Body of pancreas (tissue), 4 donors: ENCODE results near the gene WWOX. TPM values are rescaled to one million over a fixed set of nuclear protein-coding genes. Genes with fewer than 3 reads are reported as not detected.
A peak's percentile ranks its signal among the peaks of the same experiment; 100 is the strongest.

Experiments used
- ATAC-seq: fragments of 150-250 bp; one replicate; pipeline ENCODE4 v1.9.1; 2016
- DNase-seq, 4 donors: peaks; one replicate each; pipeline ENCODE4 v3.0.0-alpha.2; 2019
- H3K27ac ChIP-seq, 4 donors: fragments of 200-600 bp; sonication (generic); 1 replicate in 3 of 4; 2 replicates in 1 of 4; pipeline versions ENCODE4 v1.5.1 to v1.6.1; 2016 to 2019; ENCODE audit warnings: mild to moderate bottlenecking in 1 of 4, mixed read lengths in 1 of 4, moderate library complexity in 1 of 4
- H3K27me3 ChIP-seq, 2 donors: fragments of 200-600 bp; sonication (generic); one replicate each; pipeline ENCODE4 v1.6.0; 2016; ENCODE audit warnings: mild to moderate bottlenecking in 1 of 2
- H3K36me3 ChIP-seq, 2 donors: fragments of 200-600 bp; sonication (generic); replicated peaks in 1 of 2; 2 replicates each; pipeline ENCODE4 v1.5.1; 2016; ENCODE audit warnings: low read depth in 2 of 2; ENCODE audit not compliant: insufficient read depth in 1 of 2
- H3K4me1 ChIP-seq: fragments of 200-600 bp; sonication (generic); one replicate; pipeline ENCODE4 v1.6.0; 2016
- H3K4me3 ChIP-seq, 2 donors: fragments of 200-600 bp; sonication (generic); 1 replicate in 1 of 2; 2 replicates in 1 of 2; pipeline ENCODE4 v1.5.1; 2016 to 2019
- H3K9me3 ChIP-seq, 3 donors: fragments of 200-600 bp; sonication (generic); 1 replicate in 2 of 3; 2 replicates in 1 of 3; pipeline ENCODE4 v1.5.1; 2016
- CTCF ChIP-seq, 7 experiments: fragments of 450-650 bp in 4 of 7; fragments of 200-600 bp in 3 of 7; sonication (generic) in 3 of 7; IDR thresholded peaks; one replicate each; pipeline ENCODE4 v1.5.1; 2016 to 2019; ENCODE audit warnings: antibody characterized with exemption in 7 of 7
- POLR2A ChIP-seq, 3 donors: fragments of 450-650 bp; IDR thresholded peaks; one replicate each; pipeline ENCODE4 v1.6.1; 2016; ENCODE audit warnings: antibody characterized with exemption in 3 of 3, mild to moderate bottlenecking in 2 of 3
- WGBS, 2 donors: methylation state at CpG; one replicate each; pipeline ENCODE4 v1.1.5; 2017; 5-methylcytosine and 5-hydroxymethylcytosine counted together
- intact Hi-C: fragments of 100-400 bp; cut with DNase I; formaldehyde crosslinking; loops from one replicate; pipeline ENCODE4 v1.15.1; 2023
- total RNA-seq, 2 donors: library from RNA; depleted of rRNA; stranded (reverse); fragments of >200 nt; gene quantifications; one replicate each; pipeline ENCODE4 v1.1.0, GENCODE V29; 2016

Gene WWOX
- total RNA-seq, 2 donors from 2014 or later, result 52.7 to 67.2 TPM

DNA sequence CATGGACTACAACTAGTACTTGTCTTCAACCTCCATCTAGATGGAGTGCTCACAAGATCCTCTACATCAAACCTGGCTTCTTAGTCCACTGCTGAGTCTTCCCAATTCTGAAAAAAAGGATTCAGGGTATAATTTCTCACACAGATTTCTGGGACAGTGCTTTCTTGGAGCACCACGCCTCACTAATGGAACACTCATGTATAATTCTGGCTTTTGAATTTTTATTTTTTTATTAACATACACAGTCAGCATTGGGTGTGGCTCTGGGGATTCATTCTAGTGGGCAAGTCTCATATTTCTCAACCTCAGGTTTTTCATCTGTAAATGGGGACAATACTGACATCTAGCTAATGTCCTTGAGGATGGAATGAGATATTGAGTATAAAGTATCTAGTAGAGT, 696.0 kb downstream of the WWOX start:
- ATAC-seq (no peak), DNase-seq (no peak)
- H3K4me3 ChIP-seq, result no peak overlapping the region
- H3K9me3 ChIP-seq, result no peaks in the 10 kb centered on the region
- H3K36me3 ChIP-seq, result no peaks in the 10 kb centered on the region
- H3K4me1 ChIP-seq, result no peaks in the 10 kb centered on the region
- TF ChIP-seq POLR2A (IDR thresholded peaks at IDR 0.05) (no peak), CTCF (IDR thresholded peaks at IDR 0.05) (no peak)
- no peak overlapping the region for H3K27ac ChIP-seq
- no peaks in the 10 kb centered on the region for H3K27me3 ChIP-seq
- intact Hi-C loops, result no loop called here
- 100% methylated on average over 1 of the region's 1 CpG for WGBS, 2 donors

- DNase-seq, result peak; percentile 20 to 51 (median 31)
- H3K27ac ChIP-seq, result no peak overlapping the region
- 59 to 64% methylated on average over 3 of the region's 3 CpGs for WGBS, 2 donors
- TF ChIP-seq POLR2A (IDR thresholded peaks at IDR 0.05) (no peak), CTCF (IDR thresholded peaks at IDR 0.05) (no peak)
- no peaks in the 10 kb centered on the region for H3K9me3 ChIP-seq
- H3K36me3 ChIP-seq, result no peaks in the 10 kb centered on the region
- H3K4me1 ChIP-seq, result no peaks in the 10 kb centered on the region
- H3K27me3 ChIP-seq, result no peaks in the 10 kb centered on the region
- no peak overlapping the region for H3K4me3 ChIP-seq
- intact Hi-C loops, result no loop called here
- ATAC-seq, result peak; percentile 12
Observed at GRCh38 chr16:78796221-78796866, 696.9 kb downstream of the WWOX start.

GRCh38 chr16:78799429-78799828, 700.0 kb downstream of the WWOX start:
- Histone ChIP-seq H3K27me3 (no peaks in the 10 kb centered on the region), H3K9me3 (no peaks in the 10 kb centered on the region), H3K36me3 (no peaks in the 10 kb centered on the region), H3K4me1 (no peaks in the 10 kb centered on the region), H3K27ac (no peak overlapping the region), H3K4me3 (no peak overlapping the region)
- TF ChIP-seq POLR2A (IDR thresholded peaks at IDR 0.05) (no peak), CTCF (IDR thresholded peaks at IDR 0.05) (no peak)
- 69 to 87% methylated on average over 4 to 5 of the region's 5 CpGs for WGBS, 2 donors
- ATAC-seq, result no peak
- DNase-seq, result no peak
- intact Hi-C loops, result no loop called here

GRCh38 chr16:78800523-78800922, 701.1 kb downstream of the WWOX start:
- Histone ChIP-seq H3K4me3 (no peak overlapping the region), H3K27ac (no peak overlapping the region), H3K9me3 (no peaks in the 10 kb centered on the region), H3K36me3 (no peaks in the 10 kb centered on the region), H3K27me3 (no peaks in the 10 kb centered on the region), H3K4me1 (no peaks in the 10 kb centered on the region)
- no peak for TF ChIP-seq CTCF (IDR thresholded peaks at IDR 0.05)
- TF ChIP-seq POLR2A (IDR thresholded peaks at IDR 0.05), result no peak
- DNase-seq, result no peak
- intact Hi-C loops, result no loop called here
- no peak for ATAC-seq
- WGBS, 2 donors, result 74 to 89% methylated on average over 3 of the region's 3 CpGs

- Histone ChIP-seq H3K27ac (no peak overlapping the region), H3K4me1 (no peaks in the 10 kb centered on the region), H3K9me3 (no peaks in the 10 kb centered on the region), H3K4me3 (no peak overlapping the region), H3K27me3 (no peaks in the 10 kb centered on the region), H3K36me3 (no peaks in the 10 kb centered on the region)
- 92% methylated on average over 13 of the region's 13 CpGs for WGBS, 2 donors
- intact Hi-C loops, result no loop called here
- DNase-seq, result no peak
- TF ChIP-seq POLR2A (IDR thresholded peaks at IDR 0.05) (no peak), CTCF (IDR thresholded peaks at IDR 0.05) (no peak)
- ATAC-seq, result no peak
Observed at GRCh38 chr16:78804058-78804735, 704.7 kb downstream of the WWOX start.
